Muscle of leg (tissue), 11 donors: ENCODE results near the gene NUP62. TPM values are rescaled to one million over a fixed set of nuclear protein-coding genes. Genes with fewer than 3 reads are reported as not detected.
A peak's percentile ranks its signal among the peaks of the same experiment; 100 is the strongest.
"Not testable (repeated sequence)": the region's sequence is repeated elsewhere in the genome, so short reads cannot be mapped to it uniquely, and the experiment has no call there.

Experiments
- DNase-seq: peaks from one replicate; pipeline ENCODE4 v3.0.0; 2013
- H3K27ac ChIP-seq: one replicate; pipeline ENCODE4 v1.5.1; 2013; ENCODE audit warnings: mild to moderate bottlenecking, low read length, control low read depth
- H3K27me3 ChIP-seq: one replicate; pipeline ENCODE4 v1.6.1; 2013; ENCODE audit warnings: low read length; ENCODE audit not compliant: control insufficient read depth, insufficient read depth
- H3K36me3 ChIP-seq: one replicate; pipeline ENCODE4 v1.6.1; 2013; ENCODE audit warnings: low read length; ENCODE audit not compliant: control insufficient read depth, insufficient read depth
- H3K4me1 ChIP-seq: one replicate; pipeline ENCODE4 v1.6.1; 2013; ENCODE audit warnings: low read length; ENCODE audit not compliant: control insufficient read depth, insufficient read depth
- H3K4me3 ChIP-seq: one replicate; pipeline ENCODE4 v1.5.1; 2013; ENCODE audit warnings: low read length, control low read depth
- H3K9me3 ChIP-seq: replicated peaks from 2 replicates; pipeline ENCODE4 v1.6.1; 2013; ENCODE audit warnings: low read depth, low read length; ENCODE audit not compliant: control insufficient read depth
- WGBS: methylation state at CpG from one replicate; pipeline ENCODE4 v1.1.5; 2013; ENCODE audit warnings: missing lambda C conversion rate; ENCODE audit not compliant: insufficient coverage; 5-methylcytosine and 5-hydroxymethylcytosine counted together
- polyA plus RNA-seq, 8 donors: library from polyadenylated mRNA; unstranded; fragments of 120-200 nt; gene quantifications; one replicate each; pipeline versions ENCODE4 v1.2.1 to v1.2.3, GENCODE V29; 2013; ENCODE audit warnings: inconsistent platforms in 1 of 8, low replicate concordance in 1 of 8; ENCODE audit not compliant: insufficient read length in 8 of 8, insufficient read depth in 1 of 8
- total RNA-seq: library from RNA; stranded (reverse); fragments of 120-200 nt; gene quantifications from one replicate; pipeline ENCODE4 v1.2.4, GENCODE V29; 2013

Gene NUP62
- total and polyA plus RNA-seq, 9 donors: 37.6 to 61.9 (median 51.7) TPM

- H3K27ac ChIP-seq, H3K36me3 ChIP-seq, H3K27me3 ChIP-seq, H3K9me3 ChIP-seq, H3K4me3 ChIP-seq, H3K4me1 ChIP-seq: not testable (repeated sequence)
- DNase-seq: peak; percentile 28
- no CpG with 5 or more reads among the region's 9 CpGs for WGBS
Measured at GRCh38 chr19:49969355-49969754, 40.1 kb upstream of the NUP62 start.

GRCh38 chr19:49968279-49968922 is 39.1 kb upstream of the NUP62 start:
- Histone ChIP-seq H3K27ac (no peak overlapping the region), H3K27me3 (peaks cover 5% of the 10 kb centered on the region), H3K4me1 (no peaks in the 10 kb centered on the region), H3K4me3 (no peak overlapping the region), H3K9me3 (no peaks in the 10 kb centered on the region), H3K36me3 (no peaks in the 10 kb centered on the region)
- DNase-seq: no peak
- WGBS: 72% methylated on average over 4 of the region's 5 CpGs

GRCh38 chr19:49960980-49961379 is 31.7 kb upstream of the NUP62 start, which contains the start of gene SIGLEC11:
Gene SIGLEC11 (minus strand): TSS chr19:49961172. CDS start chr19:49961081, 91 bp downstream.
- WGBS: no CpG with 5 or more reads among the region's 10 CpGs
- H3K36me3 ChIP-seq, H3K27me3 ChIP-seq, H3K9me3 ChIP-seq, DNase-seq, H3K4me1 ChIP-seq, H3K27ac ChIP-seq, H3K4me3 ChIP-seq: not testable (repeated sequence)

GRCh38 chr19:49959892-49960291 is 30.6 kb upstream of the NUP62 start:
- WGBS: no CpG with 5 or more reads among the region's 12 CpGs
- not testable (repeated sequence) for DNase-seq, H3K36me3 ChIP-seq, H3K4me3 ChIP-seq, H3K27ac ChIP-seq, H3K4me1 ChIP-seq, H3K9me3 ChIP-seq, H3K27me3 ChIP-seq

GRCh38 chr19:49958596-49958995 is 29.3 kb upstream of the NUP62 start:
- 43% methylated on average over 6 of the region's 13 CpGs for WGBS
- not testable (repeated sequence) for H3K27me3 ChIP-seq, H3K36me3 ChIP-seq, H3K4me3 ChIP-seq, H3K27ac ChIP-seq, H3K9me3 ChIP-seq, DNase-seq
- peaks cover 22% of the 10 kb centered on the region for H3K4me1 ChIP-seq

- not testable (repeated sequence) for H3K27me3 ChIP-seq, H3K9me3 ChIP-seq, H3K4me3 ChIP-seq, H3K27ac ChIP-seq, DNase-seq, H3K36me3 ChIP-seq
- WGBS: 44% methylated on average over 1 of the region's 9 CpGs
- H3K4me1 ChIP-seq: peaks cover 27% of the 10 kb centered on the region
Measured at GRCh38 chr19:49958144-49958543, 28.8 kb upstream of the NUP62 start.

GRCh38 chr19:49957262-49957915 is 28.1 kb upstream of the NUP62 start:
- no peaks in the 10 kb centered on the region for H3K36me3 ChIP-seq
- DNase-seq: no peak
- no peak overlapping the region for H3K27ac ChIP-seq
- 88% methylated on average over 9 of the region's 10 CpGs for WGBS
- H3K9me3 ChIP-seq: no peaks in the 10 kb centered on the region
- H3K4me3 ChIP-seq: no peak overlapping the region
- peaks cover 30% of the 10 kb centered on the region for H3K4me1 ChIP-seq
- no peaks in the 10 kb centered on the region for H3K27me3 ChIP-seq

GRCh38 chr19:49956115-49956495 is 26.8 kb upstream of the NUP62 start:
- Histone ChIP-seq H3K27ac (no peak overlapping the region), H3K36me3 (no peaks in the 10 kb centered on the region), H3K4me3 (no peak overlapping the region), H3K27me3 (no peaks in the 10 kb centered on the region), H3K9me3 (no peaks in the 10 kb centered on the region), H3K4me1 (peaks cover 33% of the 10 kb centered on the region)
- 75% methylated on average over 4 of the region's 9 CpGs for WGBS
- no peak for DNase-seq

- H3K9me3 ChIP-seq: no peaks in the 10 kb centered on the region
- no peaks in the 10 kb centered on the region for H3K27me3 ChIP-seq
- H3K4me3 ChIP-seq: no peak overlapping the region
- H3K36me3 ChIP-seq: no peaks in the 10 kb centered on the region
- H3K4me1 ChIP-seq: peaks cover 33% of the 10 kb centered on the region
- H3K27ac ChIP-seq: peak overlapping the region; percentile 77
- 42% methylated on average over 6 of the region's 11 CpGs for WGBS
- DNase-seq: peak; percentile 62
Measured at GRCh38 chr19:49954933-49955332, 25.6 kb upstream of the NUP62 start.

GRCh38 chr19:49954092-49954829 is 25.0 kb upstream of the NUP62 start:
- peak overlapping the region; percentile 77 for H3K27ac ChIP-seq
- H3K4me1 ChIP-seq: peaks cover 33% of the 10 kb centered on the region
- no peak overlapping the region for H3K4me3 ChIP-seq
- H3K36me3 ChIP-seq: no peaks in the 10 kb centered on the region
- no peaks in the 10 kb centered on the region for H3K27me3 ChIP-seq
- DNase-seq: peak; percentile 81
- H3K9me3 ChIP-seq: no peaks in the 10 kb centered on the region
- WGBS: 7% methylated on average over 9 of the region's 12 CpGs
